ENCODE data around the gene ZSCAN5C.
"Not testable (repeated sequence)": the region's sequence is repeated elsewhere in the genome, so short reads cannot be mapped to it uniquely, and the experiment has no call there.

Gene ZSCAN5C

GRCh38 chr19:56201973-56202372 is at the start of gene ZSCAN5C:
Gene ZSCAN5C, plus strand, starts transcription at chr19:56202273. Its CDS starts 3,641 bp downstream, at chr19:56205914.
- no peak for DNase-seq

- DNase-seq: no peak
Measured at GRCh38 chr19:56152644-56153043, 49.4 kb upstream of the ZSCAN5C start.

DNA sequence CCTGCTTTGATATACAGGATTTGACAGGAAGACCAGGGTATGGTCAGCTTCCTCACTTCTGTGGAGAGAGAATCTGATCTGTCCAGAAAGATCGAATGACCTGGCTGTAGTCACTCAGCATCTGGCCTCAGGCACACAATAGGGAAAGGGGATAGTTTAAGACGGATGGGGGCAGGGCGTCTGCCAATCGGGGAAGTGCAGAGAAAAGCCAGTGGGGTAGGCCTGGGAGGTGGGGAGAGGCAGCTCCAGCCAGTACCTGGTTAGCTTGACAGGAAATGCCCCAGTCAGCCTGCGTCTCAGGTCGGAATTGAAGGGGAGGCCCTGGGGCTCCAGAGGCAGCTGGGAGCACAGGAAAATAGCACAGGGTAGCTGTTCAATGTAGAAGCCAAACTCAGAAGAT is 48.6 kb upstream of the ZSCAN5C start:
- DNase-seq: no peak

DNA sequence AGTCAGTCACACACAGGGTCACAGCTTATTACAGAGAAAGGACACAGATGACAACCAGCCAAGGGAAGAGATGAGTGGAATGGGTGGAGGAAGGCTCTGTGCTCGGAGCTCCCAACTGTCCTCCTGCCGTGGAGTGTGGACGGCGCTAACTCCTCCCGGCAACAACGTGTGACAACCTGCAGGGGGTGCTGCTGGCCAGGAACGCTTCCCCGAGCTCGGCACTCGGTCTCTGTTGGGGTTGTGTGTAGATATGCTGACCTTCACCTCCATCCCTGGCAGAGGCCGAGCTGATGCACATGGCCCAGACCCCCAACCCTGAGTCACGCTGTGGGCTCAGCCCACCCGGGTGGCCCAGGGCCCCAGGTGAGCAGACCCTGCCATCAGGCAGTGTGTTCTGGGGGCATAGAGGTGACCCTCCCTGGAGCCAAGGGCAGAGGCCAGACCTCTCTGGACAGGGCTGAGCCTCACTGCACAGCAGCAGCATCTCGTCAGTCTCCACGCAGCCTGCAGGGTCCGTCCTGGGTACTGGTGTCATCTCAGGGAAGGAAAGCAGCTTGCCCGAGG is 46.9 kb upstream of the ZSCAN5C start:
- DNase-seq: no peak

- no peak for DNase-seq
Measured at GRCh38 chr19:56156768-56157167, 45.3 kb upstream of the ZSCAN5C start.

DNA sequence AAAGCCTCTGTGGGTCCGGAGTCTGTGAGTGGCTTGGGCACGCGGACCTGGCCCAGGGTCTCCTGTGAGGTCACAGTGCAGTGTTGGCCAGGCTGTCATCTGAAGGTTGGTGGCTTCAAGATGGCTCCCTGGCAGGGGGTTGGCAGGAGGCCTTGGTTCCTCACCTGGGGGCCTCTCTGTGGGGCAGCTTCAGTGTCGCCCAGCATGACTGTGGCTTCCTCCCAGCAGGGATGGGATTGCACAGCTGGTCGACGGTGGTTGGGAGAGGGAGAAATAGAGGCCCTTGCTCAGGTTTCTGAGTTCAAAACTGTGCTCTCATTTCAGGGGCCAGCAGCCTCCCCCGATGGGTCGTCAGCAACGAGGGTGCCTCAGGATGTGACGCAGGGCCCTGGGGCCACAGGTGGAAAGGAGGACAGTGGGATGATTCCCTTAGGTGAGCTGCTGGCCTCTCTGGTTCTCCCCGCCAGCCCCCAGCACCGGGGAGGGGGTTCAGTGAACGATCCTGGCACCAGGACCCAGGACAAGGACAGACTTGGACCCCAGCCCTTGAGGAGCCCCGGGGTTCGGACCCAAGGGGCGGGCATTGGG is 43.8 kb upstream of the ZSCAN5C start:
- DNase-seq: no peak

DNA sequence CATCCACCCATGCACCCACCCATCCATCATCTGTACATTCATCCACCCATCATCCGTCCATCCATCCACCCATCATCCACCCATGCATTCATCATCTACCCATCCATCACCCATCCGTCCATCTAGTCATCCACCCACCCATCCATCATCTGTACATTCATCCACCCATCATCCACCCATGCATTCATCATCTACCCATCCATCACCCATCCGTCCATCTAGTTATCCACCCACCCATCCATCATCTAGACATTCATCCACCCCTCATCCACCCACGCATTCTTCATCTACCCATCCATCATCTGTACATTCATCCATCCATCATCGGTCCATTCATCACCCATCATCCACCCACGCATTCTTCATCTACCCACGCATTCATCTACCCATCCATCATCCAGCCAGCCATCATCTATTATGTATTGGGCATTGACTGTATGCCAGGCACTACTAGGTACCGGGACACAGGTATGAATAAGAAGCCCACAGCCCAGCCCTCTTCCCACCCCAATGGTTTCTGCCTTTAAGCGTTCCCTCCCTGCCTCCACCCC is 43.0 kb upstream of the ZSCAN5C start:
- no peak for DNase-seq

- DNase-seq: no peak
Measured at GRCh38 chr19:56159622-56160271, 42.3 kb upstream of the ZSCAN5C start.

DNA sequence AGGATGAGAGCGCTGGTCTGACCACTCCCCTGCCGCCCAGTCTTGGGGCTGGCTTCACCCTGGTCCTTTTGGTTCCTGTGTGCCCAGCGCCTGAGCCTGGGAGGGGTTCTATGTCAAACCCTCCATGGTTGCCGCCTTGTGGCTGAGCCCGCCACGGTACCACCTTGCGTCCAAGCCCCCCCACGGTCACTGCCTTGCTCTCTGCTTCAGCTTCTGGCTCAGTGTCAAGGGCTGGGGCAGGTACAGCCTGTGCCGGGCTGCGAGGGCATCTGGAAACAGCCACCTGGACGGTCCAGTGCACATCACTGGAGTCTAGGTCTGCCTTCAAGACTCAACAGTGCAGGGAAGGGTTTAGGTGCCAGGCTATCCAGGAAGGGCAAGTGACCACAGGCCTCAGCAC is 40.5 kb upstream of the ZSCAN5C start:
- DNase-seq: no peak

- no peak for DNase-seq
Measured at GRCh38 chr19:56162258-56162657, 39.8 kb upstream of the ZSCAN5C start.

- DNase-seq: no peak
Measured at GRCh38 chr19:56163097-56163496, 39.0 kb upstream of the ZSCAN5C start.

DNA sequence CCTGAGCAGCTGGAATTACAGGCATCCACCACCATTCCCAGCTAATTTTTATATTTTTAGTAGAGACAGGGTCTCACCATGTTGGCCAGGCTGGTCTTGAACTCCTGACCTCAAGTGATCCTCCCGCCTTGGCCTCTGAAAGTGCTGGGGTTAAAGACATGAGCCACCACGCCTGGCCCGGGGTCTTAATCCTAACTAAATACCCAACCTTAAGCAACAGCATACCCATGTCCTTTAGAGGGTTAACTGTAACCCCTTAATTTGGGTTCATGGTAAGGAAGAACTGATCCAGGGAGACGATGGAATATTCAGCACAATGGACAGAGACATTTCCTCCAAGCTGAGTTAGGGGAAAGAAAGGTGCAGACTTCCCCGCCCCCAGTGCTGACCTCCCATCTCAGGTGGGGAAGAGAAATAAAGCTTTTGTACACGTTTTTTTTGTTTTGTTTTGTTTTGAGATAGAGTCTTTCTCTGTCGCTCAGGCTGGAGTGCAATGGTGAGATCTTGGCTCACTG is 35.0 kb upstream of the ZSCAN5C start:
- DNase-seq: no peak

DNA sequence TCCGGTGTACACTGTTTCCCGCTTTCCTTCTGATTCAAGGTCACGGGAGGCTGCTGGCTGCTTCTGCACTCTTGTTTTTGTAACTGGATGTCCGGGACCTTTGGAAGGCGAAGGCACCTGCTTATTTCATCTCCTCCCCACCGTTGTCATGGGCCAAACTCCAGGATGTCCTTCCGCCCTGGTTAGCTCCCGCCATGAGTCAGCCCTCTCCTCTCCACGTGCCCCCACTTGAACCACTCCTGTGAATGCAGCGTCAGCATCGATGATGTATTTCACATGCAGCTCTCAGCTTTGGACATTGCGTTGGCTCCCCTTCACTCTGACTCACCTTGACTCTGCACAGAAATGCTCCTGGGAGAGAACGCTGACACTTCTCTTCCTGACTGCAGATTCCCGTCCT is 31.8 kb upstream of the ZSCAN5C start:
- DNase-seq: peak; percentile 84

DNA sequence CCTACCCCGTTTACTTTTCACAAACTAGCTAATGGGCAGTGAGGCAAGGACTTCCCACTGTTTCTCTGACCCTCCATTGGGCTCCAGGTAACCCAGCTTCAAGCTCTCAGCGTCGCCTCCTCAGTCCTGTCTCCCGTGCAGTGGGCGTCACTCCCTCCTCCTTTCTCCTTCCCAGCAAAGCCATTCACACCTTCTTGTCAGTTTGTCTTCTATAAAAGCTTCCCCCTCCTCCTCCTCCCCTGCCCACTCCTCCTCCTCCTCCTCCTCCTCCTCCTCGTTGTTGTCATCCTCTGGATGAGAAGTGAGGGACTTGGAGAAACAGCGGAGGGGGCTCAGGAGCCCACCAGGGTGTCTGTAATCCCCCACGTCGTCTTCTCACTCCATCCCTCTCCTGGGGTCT is 28.0 kb upstream of the ZSCAN5C start:
- no peak for DNase-seq

DNA sequence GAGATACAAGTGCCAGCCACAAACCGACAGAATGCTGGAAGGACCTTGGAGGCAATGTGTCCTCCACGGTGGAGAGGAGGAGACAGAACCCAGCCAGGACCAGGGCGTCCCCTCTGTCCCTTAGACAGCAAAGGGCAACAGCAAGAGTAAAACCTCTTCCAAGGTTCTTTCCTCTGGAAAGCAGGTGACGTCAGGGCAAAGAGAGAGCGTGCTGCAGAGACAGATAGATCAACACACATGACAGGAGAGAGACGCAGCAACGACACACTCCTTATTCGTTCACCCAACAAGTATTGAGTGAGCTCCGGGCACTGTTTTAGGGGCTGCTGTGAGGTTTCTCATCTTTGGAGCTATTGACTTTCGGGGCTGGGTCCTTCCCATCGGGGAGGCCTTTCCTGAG is 27.5 kb upstream of the ZSCAN5C start:
- no peak for DNase-seq

- DNase-seq: peak; percentile 45
Measured at GRCh38 chr19:56175861-56176307, 26.2 kb upstream of the ZSCAN5C start, which contains the start of gene GALP. Gene GALP, plus strand, starts transcription at chr19:56176008. Its CDS starts 1,101 bp downstream, at chr19:56177109.

DNA sequence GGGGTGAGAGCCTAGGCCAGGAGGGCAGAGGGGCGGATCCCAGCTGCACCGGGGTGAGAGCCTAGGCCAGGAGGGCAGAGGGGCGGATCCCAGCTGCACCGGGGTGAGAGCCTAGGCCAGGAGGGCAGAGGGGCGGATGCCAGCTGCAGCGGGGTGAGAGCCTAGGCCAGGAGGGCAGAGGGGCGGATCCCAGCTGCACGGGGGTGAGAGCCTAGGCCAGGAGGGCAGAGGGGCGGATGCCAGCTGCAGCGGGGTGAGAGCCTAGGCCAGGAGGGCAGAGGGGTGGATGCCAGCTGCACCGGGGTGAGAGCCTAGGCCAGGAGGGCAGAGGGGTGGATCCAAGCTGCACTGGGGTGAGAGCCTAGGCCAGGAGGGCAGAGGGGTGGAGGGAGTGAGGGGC is 25.8 kb upstream of the ZSCAN5C start:
- not testable (repeated sequence) for DNase-seq

GRCh38 chr19:56176881-56177280 is 25.2 kb upstream of the ZSCAN5C start:
- no peak for DNase-seq

DNA sequence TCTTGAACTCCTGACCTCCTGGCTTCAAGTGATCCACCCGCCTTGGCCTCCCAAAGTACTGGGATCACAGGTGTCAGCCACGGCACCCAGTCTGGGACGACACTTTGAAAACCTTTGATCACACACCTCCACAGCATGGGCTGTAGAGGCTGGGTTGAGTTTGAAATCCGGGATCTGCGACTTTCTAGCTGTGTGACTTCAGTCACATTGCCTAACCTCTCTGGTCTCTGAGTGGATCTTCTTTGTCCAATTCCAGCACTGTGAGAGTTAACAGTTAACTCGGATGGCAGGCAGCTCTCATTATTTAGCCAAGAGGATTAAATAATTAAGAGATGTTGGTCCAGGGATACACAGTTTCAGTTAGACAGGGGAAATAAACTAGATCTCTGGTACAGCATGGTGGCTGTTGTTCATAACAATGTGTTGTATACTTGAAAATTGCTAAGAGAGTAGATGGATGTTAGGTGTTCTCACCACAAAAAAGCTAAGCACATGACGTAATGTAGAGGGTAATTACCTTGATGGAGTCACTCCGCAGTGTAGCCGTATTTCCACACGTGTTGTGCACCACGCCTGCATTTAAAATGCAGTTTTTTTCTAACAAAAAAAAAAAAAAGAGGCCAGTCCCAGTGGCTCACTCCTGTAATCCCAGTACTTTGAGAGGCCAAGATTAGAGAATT is 24.4 kb upstream of the ZSCAN5C start:
- no peak for DNase-seq

- no peak for DNase-seq
Measured at GRCh38 chr19:56189785-56190184, 12.3 kb upstream of the ZSCAN5C start.

DNA sequence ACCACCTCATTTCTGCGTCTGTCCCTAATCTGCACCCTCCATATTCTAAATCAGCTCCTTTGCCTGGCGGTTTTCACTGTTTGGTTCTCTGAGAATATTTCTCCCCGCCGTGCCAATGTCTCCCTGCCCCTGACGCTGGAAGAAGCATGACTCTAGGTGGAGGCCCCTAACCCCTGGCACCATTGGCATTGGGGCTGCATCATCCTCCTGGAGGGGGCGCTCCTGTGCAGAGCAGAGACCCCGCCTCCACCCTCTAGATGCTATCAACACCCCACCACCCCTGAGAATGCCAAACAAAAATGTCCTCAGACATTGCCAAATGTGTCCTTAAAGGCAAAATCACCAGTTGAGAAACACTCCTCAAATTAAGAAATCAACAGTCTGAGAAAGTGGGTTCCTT is 11.0 kb upstream of the ZSCAN5C start:
- DNase-seq: no peak

- no peak for DNase-seq
Measured at GRCh38 chr19:56191711-56192110, 10.4 kb upstream of the ZSCAN5C start.

- DNase-seq: no peak
Measured at GRCh38 chr19:56193981-56194640, 8.0 kb upstream of the ZSCAN5C start.

Measured in DMS79 (cell line).